Hematopoietic multipotent progenitor cell treated with erythropoietin and hydrocortisone succinate and interleukin-3 and kit ligand, for 8 days (in vitro differentiated cells): ENCODE results near the gene FDX2.
"Not testable (repeated sequence)": the region's sequence is repeated elsewhere in the genome, so short reads cannot be mapped to it uniquely, and the experiment has no call there.

Source experiments
- DNase-seq: peaks from one replicate; pipeline ENCODE4 v3.0.0-alpha.2; 2015

The FDX2 gene

DNA sequence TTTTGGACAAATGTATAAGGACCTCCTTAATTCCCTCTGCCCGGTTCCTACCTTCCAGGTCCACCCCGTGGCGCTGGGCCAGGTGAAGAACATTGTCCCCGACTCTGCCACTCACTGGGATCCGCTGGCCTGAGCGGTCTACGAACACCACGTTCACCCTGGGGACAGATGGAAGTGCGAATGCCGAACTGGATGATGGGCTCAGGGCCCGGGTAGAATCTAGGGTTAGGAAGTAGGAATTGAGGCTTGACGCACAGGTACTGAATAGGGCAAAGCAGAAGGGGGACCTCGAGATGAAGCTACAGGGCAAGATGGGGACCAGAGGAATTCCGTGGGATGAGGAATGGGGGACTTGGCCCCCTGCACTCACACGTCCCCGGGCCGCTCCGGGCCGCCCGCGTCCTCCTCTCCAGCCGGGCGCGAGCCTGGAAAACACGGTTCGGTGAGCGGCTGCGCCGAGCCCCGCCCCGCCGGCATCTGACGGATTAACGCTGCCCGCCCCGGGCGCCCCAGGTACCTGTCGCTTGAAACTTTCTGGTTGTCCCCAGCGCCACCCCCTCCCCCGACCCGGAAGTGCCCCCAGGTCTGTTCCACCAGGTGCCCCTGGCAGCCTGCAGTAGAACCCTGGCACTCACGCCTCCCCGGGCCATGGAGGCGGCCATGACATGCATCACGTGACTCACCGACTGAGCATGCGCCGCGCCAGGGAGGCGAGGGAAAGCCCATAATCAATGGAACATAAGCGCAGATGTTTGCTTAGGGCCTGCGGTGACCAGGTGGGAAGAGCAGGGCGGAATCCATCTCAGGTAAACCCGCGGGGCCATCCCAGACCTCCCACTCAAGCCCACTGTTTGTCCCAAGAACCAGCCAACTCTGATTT, at the start of gene FDX2:
FDX2 (minus strand) TSS at position 681 of the 880 bp plus-strand sequence; CDS start at position 662, 19 bp downstream.
- DNase-seq = peak; percentile 89

DNA sequence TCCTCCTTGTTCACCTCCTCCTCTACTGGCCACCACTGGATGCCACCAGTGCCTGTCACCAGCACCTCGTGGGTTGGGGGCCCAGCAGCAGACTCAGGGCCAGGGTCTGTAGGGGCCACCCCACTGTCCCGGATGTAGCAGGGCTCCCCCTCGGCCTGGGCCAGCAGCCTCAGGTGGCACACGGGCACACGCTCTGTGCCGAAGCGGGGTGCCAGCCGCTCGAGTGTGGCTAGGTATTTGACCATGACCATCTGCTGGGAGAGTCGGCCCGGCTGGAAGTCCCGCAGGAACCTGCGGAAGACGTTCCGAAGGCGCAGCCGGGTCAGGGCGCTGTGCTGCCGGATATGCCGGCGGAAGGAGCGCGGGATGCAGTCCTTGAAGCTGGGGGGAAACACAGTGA, 49.7 kb upstream of the FDX2 start:
- no peak for DNase-seq

DNA sequence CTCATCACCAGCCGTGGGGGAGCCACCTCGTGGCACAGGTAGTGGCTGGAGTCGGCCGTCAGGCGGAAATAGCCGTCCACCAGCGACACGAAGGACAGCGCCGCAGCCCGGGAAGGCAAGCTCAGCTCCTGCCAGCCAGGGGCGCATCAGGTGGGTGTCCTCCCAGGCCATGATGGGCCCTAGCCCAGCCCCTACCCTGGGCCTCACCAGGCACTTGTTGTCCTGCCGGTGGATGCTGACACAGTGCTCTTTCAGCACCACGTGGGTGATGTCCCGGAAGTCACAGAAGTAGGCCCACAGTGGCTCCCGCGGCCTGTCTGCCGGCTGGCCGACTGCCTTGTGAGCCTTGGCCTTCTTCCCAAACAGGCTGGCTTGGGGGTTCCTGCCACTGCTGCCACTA, 48.8 kb upstream of the FDX2 start:
- DNase-seq = no peak

DNA sequence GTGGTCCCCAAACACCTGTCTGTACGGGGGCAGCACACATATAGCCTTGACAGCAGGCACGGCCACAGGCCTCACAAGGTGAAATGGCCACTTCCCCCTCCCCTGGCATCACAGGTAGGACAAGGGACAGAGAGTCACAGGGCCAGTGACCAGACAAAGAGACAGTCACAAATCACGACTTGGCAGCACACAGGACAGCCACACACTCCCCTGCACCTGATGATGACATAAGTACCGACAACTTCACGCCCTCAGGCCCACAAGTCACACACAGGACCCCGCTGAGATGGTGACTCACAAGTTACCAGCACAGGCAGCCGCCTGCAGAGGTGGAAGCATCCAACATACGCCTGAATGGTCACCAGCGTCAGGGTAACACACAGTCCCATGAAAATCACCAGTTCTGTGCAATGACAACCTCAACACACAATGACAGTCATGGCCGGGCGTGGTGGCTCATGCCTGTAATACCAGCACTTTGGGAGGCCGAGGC, 48.0 kb upstream of the FDX2 start:
- no peak for DNase-seq

DNA sequence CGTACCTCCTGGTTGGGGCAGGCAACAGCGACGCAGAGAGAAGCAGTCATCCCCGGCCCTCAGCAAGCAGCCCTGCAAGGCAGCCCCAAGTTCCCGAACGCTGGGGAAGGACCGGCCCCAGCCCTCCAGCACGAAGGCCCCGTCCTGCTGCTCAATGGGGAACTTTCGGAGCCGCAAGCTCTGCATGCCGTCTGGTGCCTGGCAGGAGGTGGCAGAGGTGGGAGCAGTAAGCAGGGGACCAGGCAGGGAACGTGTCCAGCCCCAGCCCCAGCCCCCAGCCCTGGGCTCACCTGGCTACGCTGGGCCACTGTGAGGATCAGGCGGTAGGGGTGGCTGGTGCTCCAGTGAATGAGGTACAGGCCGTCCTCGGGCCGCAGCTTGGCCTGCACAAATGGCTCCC, 46.4 kb upstream of the FDX2 start:
- DNase-seq = no peak

DNA sequence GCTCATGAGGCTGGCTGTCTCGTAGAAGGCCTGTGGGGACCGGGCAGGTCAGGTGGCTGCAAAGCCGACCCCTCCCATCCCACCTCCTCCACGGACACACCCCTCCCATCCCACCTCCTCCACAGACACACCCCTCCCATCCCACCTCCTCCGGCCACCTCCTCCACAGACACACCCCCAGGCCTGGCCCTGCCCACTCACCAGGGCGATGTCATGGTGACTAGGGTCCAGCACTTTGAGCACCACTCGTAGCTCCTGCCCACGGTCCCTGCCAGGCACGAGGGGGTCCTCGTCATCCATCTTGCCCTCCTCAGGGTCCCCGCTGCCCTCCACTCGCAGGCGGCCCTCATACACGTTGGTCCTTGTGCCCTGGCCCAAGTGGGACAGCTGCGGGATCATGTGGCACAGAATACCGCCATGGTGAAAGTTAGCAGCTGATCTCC, 45.8 kb upstream of the FDX2 start:
- DNase-seq = no peak

DNA sequence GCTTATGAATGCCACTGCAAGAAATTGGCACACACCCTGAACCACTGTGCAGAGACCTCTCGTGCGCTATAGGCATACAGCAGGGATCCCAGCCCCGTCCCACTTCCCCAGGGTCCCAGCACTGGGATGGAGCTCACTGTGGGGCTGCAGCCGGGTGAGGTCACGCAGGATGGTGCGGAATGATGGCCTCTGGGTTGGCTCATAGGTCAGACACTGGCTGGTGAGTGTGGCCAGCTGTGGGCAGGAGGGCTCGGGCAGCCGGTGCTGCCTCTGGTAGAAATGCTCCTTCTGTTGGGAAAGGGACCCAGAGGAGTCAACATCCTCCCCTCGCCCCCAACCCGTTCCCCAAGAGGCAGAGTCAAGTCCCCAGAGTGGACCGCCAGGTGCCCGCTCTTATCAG, 40.6 kb upstream of the FDX2 start:
- no peak for DNase-seq

DNA sequence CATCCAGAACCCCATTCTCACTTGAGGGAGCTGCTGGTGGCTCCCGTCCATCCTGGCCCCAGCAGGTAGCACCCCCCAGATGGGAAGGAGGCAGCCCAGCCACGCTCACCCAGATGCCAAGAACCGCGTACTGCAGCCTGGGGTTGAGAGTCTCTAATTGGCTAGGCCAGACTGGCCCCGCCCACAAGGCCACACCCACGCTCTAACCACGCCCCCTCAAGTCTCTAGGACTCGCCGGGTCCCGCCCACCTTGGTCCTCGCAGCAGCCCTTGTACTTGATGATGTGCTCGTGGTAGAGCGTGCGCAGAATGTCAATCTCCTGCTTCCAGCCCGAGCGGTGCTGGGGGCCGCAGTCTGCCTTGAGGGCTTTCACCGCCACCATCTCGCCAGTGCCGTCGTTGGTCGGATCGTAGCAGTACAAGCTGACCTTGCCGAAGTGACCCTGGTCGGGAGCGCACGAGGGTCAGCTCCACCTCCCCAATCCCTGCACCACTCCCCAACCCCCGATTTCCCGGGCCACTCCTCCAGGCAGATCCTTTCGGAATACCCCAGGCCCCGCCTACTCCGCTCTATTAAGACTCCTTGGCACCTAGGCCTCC, 38.1 kb upstream of the FDX2 start:
- peak; percentile 63 for DNase-seq

DNA sequence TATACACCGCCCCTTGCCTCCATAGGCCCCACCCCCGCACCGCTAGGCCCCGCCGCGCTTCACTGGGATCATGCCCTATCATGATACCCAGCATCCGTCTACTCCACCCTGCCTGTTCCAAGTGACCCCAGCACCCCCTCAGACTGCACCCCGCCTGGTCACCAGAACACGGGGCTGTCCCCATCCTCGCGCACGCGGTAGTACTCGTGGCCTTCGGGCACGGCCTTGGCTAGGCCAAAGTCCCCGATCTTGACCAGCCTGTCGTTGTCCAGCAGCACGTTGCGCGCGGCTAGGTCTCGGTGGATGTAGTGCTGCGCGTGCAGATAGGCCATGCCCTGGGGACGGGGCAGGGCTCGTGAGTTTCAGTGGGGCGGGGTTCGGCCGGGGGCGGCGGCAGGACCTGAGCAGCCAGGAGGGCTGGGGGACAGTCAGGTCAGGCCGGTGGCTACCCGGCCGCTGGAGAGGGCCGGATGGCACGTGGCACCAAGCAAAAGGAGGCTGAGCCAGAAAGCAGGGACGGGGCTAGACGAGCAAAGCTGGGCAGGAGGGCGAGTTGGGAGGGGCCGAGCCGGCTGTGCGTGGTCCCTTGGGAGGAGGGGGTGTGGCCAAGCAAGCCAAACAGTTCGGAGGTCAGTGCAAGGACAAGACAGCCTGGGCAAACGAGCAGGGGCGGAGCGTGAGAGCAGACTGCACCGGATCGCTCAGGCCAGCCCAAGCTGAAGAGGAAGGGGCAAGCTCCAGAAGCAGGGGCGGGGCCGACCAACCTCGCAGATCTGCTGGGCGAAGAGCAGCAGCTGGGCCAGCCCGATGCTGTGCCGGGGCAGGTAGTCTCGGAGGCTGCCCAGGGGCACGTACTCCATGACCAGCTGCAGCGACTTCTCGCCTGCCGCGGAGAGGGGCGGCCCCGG, 37.2 kb upstream of the FDX2 start:
- DNase-seq = no peak

DNA sequence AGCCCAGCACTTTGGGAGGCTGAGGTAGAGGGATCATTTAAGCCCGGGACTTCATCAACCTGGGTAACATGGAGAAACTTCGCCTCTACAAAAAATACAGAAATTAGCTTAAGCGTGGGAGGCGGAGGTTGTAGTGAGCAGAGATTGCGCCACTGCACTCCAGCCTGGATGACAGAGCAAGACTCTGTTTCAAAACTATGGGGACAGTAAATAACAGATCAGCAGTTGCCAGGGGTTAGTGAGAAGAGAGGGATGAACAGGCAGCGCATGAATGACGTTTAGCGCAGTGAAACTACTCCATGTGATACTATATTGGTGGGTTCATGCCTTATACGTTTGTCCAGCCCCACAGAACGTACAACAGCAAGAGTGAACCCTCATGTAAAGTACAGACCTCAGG, 30.7 kb upstream of the FDX2 start:
- no peak for DNase-seq

DNA sequence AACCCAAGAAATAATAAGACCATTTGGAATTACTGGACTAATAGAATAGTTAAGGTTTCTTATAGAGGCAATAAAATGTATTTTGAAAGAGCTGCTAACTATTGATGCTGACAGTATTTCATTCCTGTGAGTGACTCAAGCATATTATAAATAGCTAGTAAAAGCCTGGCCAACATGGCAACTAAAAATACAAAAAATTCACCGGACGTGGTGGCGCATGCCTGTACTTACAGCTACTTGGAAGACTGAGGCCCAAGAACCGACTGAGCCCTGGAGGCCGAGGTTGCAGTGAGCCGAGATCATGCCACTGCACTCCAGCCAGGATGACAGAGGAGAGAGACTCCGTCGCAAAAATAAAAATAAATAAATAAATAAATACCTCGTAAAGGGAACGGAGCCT, 29.0 kb upstream of the FDX2 start:
- no peak for DNase-seq

DNA sequence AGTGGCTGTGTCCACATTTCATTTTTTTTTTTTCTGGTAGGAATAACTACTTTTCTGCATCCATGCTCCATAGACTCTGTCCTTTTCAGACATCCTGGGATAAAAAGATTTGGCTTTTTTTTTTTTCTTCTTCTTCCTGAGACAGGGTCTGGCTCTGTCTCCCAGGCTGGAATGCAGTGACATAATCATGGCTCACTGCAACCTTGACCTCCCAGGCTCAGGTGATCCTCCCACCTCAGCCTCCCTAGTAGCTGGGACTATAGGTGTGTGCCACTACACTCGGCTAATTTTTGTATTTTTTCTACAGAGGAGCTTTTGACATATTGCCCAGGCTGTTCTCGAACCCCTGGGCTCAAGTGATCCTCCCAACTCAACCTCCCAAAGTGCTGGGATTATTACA, 27.7 kb upstream of the FDX2 start:
- DNase-seq = no peak

DNA sequence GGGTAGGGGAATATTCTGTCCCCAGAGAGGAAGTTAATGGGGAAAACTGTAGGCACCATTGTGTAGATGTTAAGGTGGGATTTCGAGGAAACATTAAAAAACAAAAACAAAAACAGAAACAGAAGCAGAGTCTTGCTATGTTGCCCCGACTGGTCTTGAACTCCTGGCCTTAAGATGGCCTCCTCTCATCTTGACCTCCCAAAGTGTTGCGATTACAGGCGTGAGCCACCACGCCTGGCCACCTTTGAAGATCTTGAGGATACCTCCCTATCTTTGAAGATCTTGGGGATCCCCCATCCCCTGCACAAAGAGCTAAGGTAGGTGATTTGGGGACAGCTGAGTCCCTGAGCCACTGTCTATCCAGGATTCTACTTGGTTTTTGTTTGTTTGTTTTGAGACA, 24.2 kb upstream of the FDX2 start:
- DNase-seq = no peak

DNA sequence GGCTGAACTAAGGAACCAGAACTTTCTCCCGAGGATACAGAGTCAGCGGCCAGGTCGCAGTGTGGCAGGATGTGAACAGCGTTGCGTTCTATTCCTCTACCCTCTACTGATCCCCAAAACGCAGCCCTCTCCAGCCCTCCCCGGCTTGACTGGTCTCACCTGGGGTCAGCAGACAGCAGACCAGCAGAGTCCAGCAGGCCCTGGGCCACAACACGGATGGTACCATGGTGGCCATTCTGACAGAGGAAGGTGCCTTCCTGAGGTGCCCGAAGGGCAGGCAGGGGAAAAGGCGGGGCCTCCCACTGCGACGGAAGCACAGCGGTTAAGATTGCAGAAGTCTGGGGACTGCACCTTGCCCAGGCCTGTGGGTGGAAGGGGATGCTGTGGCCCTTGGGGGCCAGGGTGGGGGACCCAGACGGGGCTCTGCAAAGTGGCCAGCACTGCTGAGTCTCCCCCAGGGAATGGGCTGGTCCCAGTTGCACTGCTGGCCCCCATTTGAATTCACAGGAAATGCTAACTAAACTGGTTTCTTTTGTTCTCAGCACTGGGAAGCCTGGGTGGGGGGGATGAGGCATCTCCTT, 23.7 kb upstream of the FDX2 start, which contains the start of gene ICAM3:
ICAM3 (minus strand) TSS at position 245 of the 581 bp plus-strand sequence; CDS start at position 235, 10 bp downstream.
- peak; percentile 42 for DNase-seq

DNA sequence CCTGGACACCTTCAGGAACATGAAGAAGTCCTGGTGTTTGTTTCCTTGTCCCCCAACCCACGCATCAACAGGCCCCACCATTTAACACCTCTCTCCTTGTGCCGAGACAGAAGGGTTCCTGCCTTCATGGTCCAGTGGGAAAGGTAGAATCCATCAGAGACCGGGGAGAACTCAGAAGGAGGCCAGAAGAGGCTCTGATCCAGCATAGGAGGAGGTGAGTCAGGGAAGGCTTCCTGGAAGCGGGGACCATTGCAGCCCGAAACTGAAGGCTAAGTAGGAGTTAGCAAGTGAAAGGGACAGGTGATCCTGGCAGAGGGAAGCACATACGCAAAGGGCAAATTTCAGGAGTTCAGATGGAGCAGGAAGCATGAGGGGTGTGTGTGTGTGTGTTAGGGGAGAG, 23.1 kb upstream of the FDX2 start:
- DNase-seq = no peak

DNA sequence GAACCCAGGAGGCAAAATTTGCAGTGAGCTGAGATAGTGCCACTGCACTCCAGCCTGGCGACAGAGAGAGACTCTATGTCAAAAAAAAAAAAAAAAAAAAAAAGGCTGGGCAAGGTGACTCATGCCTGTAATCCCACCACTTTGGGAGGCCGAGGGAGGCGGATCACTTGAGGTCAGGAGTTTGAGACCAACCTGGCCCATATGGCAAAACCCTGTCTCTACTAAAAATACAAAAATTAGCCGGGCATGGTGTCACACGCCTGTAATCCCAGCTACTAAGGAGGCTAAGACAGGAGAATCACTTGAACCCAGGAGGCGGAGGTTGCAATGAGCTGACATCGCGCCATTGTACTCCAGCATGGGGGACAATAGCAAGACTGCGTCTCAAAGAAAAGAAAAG, 20.9 kb upstream of the FDX2 start:
- DNase-seq = not testable (repeated sequence)

DNA sequence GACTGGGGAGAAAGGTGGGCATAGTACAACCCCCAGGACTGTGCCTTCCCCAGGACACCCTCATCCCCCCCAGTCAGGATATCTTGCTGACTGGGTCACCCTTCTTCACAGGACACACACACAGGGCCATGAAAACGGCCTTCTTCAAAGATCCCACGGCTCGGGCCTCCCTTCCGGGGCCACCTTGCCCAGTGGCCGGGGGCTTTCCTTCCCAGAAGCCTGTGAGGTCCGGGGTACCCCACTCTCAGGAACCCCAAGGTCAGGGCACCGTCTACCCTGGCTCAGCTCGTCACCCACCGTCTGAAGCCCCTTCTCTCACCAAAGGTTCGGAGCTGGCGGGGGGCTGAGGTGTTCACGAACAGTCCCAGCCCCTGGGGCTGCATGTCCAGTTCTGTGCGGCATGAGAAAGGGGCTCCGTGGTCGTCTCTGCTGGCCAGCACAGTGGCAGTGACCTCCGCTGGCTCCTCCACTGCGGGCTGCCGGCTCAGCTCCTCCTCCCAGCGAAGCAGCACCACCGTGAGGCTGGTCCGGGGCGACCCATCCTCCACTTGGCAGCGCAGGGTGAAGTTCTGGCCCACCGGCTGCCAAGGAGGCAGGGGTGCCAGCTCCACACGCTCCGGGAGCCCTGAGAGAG, 19.7 kb upstream of the FDX2 start:
- no peak for DNase-seq

DNA sequence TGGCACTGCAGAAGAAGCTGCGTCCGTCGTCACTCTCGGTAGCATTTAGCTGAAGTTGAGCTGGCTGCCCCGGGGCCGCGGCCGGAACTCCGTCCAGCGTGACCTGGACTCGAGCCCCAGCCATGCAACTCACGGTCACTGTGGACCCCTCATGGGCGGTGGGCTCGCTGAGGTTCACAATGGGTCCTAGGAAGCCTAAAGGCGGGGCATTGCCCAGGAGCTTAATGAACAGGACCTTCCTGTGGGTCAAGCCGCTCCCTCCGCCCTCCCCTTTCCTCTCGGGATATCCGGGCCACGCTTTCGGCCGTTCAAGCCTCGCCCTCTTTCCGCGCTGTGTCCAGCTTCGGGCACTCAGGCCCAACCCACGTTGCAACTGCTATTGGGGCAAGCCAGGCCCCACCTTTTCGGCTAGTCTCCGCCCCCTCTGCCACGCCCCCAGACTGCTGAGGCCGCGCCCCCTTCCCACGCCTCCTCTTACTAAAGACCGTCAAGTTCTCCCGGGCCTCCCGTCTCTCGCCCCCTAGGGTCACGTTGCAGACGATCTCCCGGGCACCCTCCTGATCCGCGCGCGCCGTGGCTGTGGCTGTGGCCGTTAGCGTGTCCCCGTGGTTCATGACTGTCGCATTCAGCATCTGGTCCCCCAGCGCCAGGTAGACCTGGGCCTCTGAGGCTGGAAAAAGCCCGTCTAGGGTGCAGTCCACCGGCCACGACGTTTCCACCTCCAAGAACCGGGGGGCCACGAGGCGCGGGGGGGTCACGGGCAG, 19.0 kb upstream of the FDX2 start:
- peak; percentile 49 for DNase-seq

DNA sequence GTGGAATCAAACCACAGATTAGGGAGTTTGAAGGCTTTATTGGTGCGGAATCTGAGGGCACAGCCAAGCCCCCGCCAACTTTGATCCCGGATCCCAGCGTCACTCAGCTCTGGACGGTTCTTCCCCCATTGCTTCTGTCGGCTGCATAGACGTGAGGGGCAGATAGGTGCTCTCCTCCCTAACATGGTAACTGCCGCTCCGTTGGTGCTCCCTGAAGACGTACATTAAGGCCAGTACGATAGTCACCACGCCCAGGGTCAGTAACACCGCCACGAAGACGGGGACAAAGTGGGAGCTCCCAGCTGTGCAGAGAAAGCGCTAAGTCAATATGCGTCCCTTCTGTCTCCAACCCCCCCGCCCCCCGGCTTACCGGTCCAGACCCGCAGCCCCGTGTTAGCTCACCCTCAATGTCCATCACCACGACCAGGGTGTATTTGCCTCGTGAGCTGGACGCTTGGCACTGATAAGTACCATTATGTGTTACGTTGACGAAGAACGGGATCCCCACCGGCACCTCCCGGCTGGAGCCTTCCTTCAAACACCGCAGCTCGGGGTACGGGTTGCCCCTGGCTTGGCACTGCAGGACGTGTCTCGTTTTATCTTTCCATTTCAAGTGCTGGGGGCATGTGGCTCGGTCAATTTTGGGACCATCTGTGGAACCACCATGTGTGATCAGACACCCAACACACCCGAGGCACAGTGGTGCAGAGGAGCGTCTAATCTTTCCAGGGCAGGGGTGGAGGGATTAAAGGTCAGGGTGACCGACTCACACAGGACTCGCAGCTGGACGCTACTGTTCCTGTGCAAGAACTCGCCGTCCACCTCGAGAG, 18.2 kb upstream of the FDX2 start:
- no peak for DNase-seq

DNA sequence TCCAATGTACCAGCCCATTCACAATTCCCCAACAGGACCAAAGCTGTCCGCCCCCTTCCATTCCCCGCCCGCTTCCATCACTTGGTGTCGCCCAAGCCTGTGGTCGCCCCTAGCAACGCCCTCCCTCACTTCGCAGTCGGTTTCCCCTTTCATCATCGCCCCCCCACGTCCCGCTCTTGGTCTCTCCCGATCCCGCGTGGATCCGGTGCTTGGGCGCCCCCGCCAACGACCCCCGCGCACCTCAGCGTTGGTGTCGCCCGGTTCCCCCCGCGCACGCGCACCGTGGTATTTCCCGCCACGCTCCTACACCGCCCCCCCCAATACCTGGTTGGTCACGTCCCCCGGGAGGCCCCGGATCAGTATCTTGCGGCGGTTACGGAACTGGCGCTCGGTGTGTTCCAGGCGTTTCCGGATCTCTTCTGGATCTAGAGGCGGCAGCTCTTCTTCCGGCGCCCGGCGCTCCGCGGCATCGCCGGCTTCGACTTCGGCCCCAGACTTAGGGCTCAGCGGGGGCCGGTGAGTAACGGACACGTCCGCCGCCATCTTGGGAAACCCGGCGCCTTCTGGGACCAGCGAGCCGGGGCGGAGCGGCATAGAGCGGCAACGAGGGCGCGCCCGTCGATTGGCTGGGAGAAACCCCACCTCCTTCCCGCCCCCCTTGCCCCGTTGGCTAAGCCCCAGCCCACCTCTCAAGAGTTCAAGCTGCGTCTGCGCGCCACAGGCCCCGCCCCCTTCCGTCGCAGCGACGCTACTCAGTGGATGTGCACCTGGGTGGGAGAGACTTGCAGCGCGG, 17.3 kb upstream of the FDX2 start, which contains the start of gene RAVER1:
RAVER1 (minus strand) TSS at position 565 of the 793 bp plus-strand sequence; CDS start at position 543, 22 bp downstream.
- peak; percentile 97 for DNase-seq
